HepG2 (cell line): ENCODE results near the gene IQCE. TPM values are rescaled to one million over a fixed set of nuclear protein-coding genes. Genes with fewer than 3 reads are reported as not detected.

Experiments used
- AGO2 ChIP-seq: fragments of 200-400 bp; formaldehyde crosslinking; optimal IDR thresholded peaks from 2 replicates; pipeline ENCODE3; 2017; ENCODE audit warnings: mild to moderate bottlenecking, low read depth, low read length, moderate library complexity
- ATF6 ChIP-seq: sonication (generic); formaldehyde crosslinking; conservative IDR thresholded peaks from 2 replicates; pipeline ENCODE4 v1.4.0; 2020; ENCODE audit warnings: missing genetic modification reagents
- BRCA1 ChIP-seq: sonication (generic); formaldehyde crosslinking; IDR thresholded peaks from 2 replicates; pipeline ENCODE4 v1.4.0; 2020; ENCODE audit warnings: missing genetic modification reagents
- DMAP1 ChIP-seq: IDR thresholded peaks from 2 replicates; pipeline ENCODE4 v1.6.1; 2016
- HBP1 ChIP-seq: IDR thresholded peaks from 2 replicates; pipeline ENCODE4 v1.6.1; 2016; ENCODE audit warnings: low read depth, control low read depth
- HMGA1 ChIP-seq: sonication (generic); formaldehyde crosslinking; conservative IDR thresholded peaks from 2 replicates; pipeline ENCODE4 v1.4.0; 2020; ENCODE audit warnings: missing genetic modification reagents
- JUN ChIP-seq: sonication (generic); formaldehyde crosslinking; IDR thresholded peaks from 2 replicates; pipeline ENCODE4 v1.4.0; 2020; ENCODE audit warnings: mild to moderate bottlenecking, missing genetic modification reagents
- KAT7 ChIP-seq: IDR thresholded peaks from 2 replicates; pipeline ENCODE4 v1.6.1; 2018; ENCODE audit warnings: borderline replicate concordance, missing compliant biosample characterization
- MIER3 ChIP-seq: IDR thresholded peaks from 2 replicates; pipeline ENCODE4 v1.6.1; 2016; ENCODE audit warnings: missing compliant biosample characterization, borderline replicate concordance
- NFIC ChIP-seq: IDR thresholded peaks from 2 replicates; pipeline ENCODE4 v1.6.1; 2012; ENCODE audit warnings: mild to moderate bottlenecking, low read length, inconsistent platforms
- NR0B2 ChIP-seq: sonication (generic); formaldehyde crosslinking; IDR thresholded peaks from 2 replicates; pipeline ENCODE4 v1.4.0; 2020; ENCODE audit warnings: mild to moderate bottlenecking, missing genetic modification reagents
- PAF1 ChIP-seq: IDR thresholded peaks from 2 replicates; pipeline ENCODE4 v1.6.1; 2016; ENCODE audit warnings: missing genetic modification reagents, missing compliant biosample characterization
- PCBP2 ChIP-seq: fragments of 200-400 bp; formaldehyde crosslinking; optimal IDR thresholded peaks from 2 replicates; pipeline ENCODE3; 2018; ENCODE audit warnings: low read length, low read depth; ENCODE audit not compliant: poor library complexity, severe bottlenecking
- RBM39 ChIP-seq: fragments of 200-400 bp; formaldehyde crosslinking; IDR thresholded peaks from one replicate; pipeline ENCODE4 v1.6.1; 2018; ENCODE audit warnings: antibody characterized with exemption, mild to moderate bottlenecking, low read depth, low read length; ENCODE audit not compliant: poor library complexity, severe bottlenecking
- RFX3 ChIP-seq: IDR thresholded peaks from 2 replicates; pipeline ENCODE4 v1.6.1; 2016; ENCODE audit warnings: missing biosample characterization, missing genetic modification reagents
- RFXANK ChIP-seq: IDR thresholded peaks from 2 replicates; pipeline ENCODE4 v1.6.1; 2016
- SOX13 ChIP-seq, 3 experiments: fragments of 450-650 bp in 1 of 3; sonication (generic) in 1 of 3; formaldehyde crosslinking in 1 of 3; IDR thresholded peaks in 2 of 3; conservative IDR thresholded peaks in 1 of 3; 2 replicates each; pipeline versions ENCODE4 v1.5.0 to v1.6.1; 2016 to 2020; ENCODE audit warnings: antibody characterized with exemption in 1 of 3, mild to moderate bottlenecking in 1 of 3, missing compliant biosample characterization in 1 of 3, missing genetic modification reagents in 1 of 3, moderate library complexity in 1 of 3
- TBP ChIP-seq: sonication (generic); formaldehyde crosslinking; IDR thresholded peaks from 2 replicates; pipeline ENCODE4 v1.5.0; 2020; ENCODE audit warnings: missing genetic modification reagents
- TERF1 ChIP-seq: sonication (generic); formaldehyde crosslinking; IDR thresholded peaks from 2 replicates; pipeline ENCODE4 v1.8.0; 2022; ENCODE audit warnings: mild to moderate bottlenecking, missing genetic modification reagents, moderate library complexity
- TMF1 ChIP-seq: sonication (generic); formaldehyde crosslinking; IDR thresholded peaks from 2 replicates; pipeline ENCODE4 v1.8.1; 2022; ENCODE audit warnings: low read depth, missing genetic modification reagents
- TOPORS ChIP-seq: sonication (generic); formaldehyde crosslinking; IDR thresholded peaks from 2 replicates; pipeline ENCODE4 v1.8.0; 2023; ENCODE audit warnings: mild to moderate bottlenecking, missing genetic modification reagents
- YEATS2 ChIP-seq: sonication (generic); formaldehyde crosslinking; IDR thresholded peaks from 2 replicates; pipeline ENCODE4 v1.4.0; 2020; ENCODE audit warnings: missing genetic modification reagents, borderline replicate concordance
- ZNF10 ChIP-seq: sonication (generic); formaldehyde crosslinking; IDR thresholded peaks from 2 replicates; pipeline ENCODE4 v1.4.0; 2020; ENCODE audit warnings: mild to moderate bottlenecking, low read depth, missing genetic modification reagents, borderline replicate concordance
- ZNF362 ChIP-seq: sonication (generic); formaldehyde crosslinking; IDR thresholded peaks from 2 replicates; pipeline ENCODE4 v1.4.0; 2020; ENCODE audit warnings: missing genetic modification reagents, mild to moderate bottlenecking, borderline replicate concordance
- ZSCAN31 ChIP-seq: sonication (generic); formaldehyde crosslinking; IDR thresholded peaks from 2 replicates; pipeline ENCODE4 v1.5.0; 2020; ENCODE audit warnings: low read depth, mild to moderate bottlenecking, missing genetic modification reagents
- polyA plus RNA-seq, 8 experiments: library from polyadenylated mRNA; depleted of rRNA in 3 of 8; stranded (reverse) in 7 of 8; unstranded in 1 of 8; fragments of >200 nt; fragmentation: Illumina TruSeq in 4 of 8; extraction: Trizol in 4 of 8; gene quantifications; 2 replicates each; pipeline versions ENCODE4 v1.2.1 to v1.2.3, GENCODE V29; 2011 to 2016; ENCODE audit warnings: low read depth in 4 of 8, missing spikeins in 1 of 8, mixed read lengths in 1 of 8; ENCODE audit not compliant: insufficient read depth in 1 of 8
- total RNA-seq, 5 experiments: library from RNA; depleted of rRNA; stranded (reverse); fragments of >200 nt; fragmentation: Illumina TruSeq; extraction: Trizol; gene quantifications; 2 replicates each; pipeline ENCODE4 v1.2.3, GENCODE V29; 2016; ENCODE audit warnings: low read depth in 1 of 5

The IQCE gene
- total and polyA plus RNA-seq, 2 of the 13 experiments (the other 11 are each of a cell fraction or from before 2014, with no cell fraction given): 1.5 to 2.5 TPM

- 0 out of 2 replicates have a peak, but pooled peaks have one; percentile 59 for TF ChIP-seq HBP1
- TF ChIP-seq MIER3: no peak
- TF ChIP-seq AGO2: no peak
- TF ChIP-seq HMGA1 (CRISPR knock-in tag): no peak
- no peak for TF ChIP-seq TBP (CRISPR knock-in tag)
- no peak for TF ChIP-seq SOX13 (IDR thresholded peaks at IDR 0.05)
- no peak for TF ChIP-seq SOX13 (CRISPR knock-in tag; conservative IDR thresholded peaks at IDR 0.05 in 1 of 2, IDR thresholded peaks at IDR 0.05 in 1 of 2)
- TF ChIP-seq ZNF362: peak; percentile 86; the same call in 1 of the 2 replicates
- no peak for TF ChIP-seq DMAP1 (CRISPR knock-in tag)
- no peak for TF ChIP-seq PCBP2
- no peak for TF ChIP-seq PAF1
- TF ChIP-seq TERF1 (CRISPR knock-in tag): no peak
- peak; percentile 24; the same call in 1 of the 2 replicates for TF ChIP-seq NR0B2 (CRISPR knock-in tag)
- no peak for TF ChIP-seq ATF6
- no peak; the same call in 1 of the 2 replicates for TF ChIP-seq YEATS2 (CRISPR knock-in tag)
- no peak for TF ChIP-seq TMF1 (CRISPR knock-in tag)
- TF ChIP-seq KAT7 (CRISPR knock-in tag): no peak
- no peak for TF ChIP-seq NFIC
- no peak; the same call in 1 of the 2 replicates for TF ChIP-seq TOPORS (CRISPR knock-in tag)
- no peak for TF ChIP-seq JUN
- TF ChIP-seq ZSCAN31 (CRISPR knock-in tag): peak; percentile 80; the same call in 1 of the 2 replicates
- no peak for TF ChIP-seq ZNF10 (CRISPR knock-in tag)
- peak; percentile 86 for TF ChIP-seq RFX3 (CRISPR knock-in tag)
- no peak for TF ChIP-seq RFXANK
- no peak for TF ChIP-seq RBM39
- TF ChIP-seq BRCA1 (CRISPR knock-in tag): no peak
These were observed at the start of gene IQCE (continued) for GRCh38 chr7:2558629-2559282.
